Common myeloid progenitor, CD34-positive (primary cell): ENCODE data around the gene TMEM106C.

Experiments used
- CTCF ChIA-PET: fragments of 350-600 bp; sonication (Branson Sonifier 250); formaldehyde crosslinking; loops from one replicate; lab custom pipeline; 2021; ENCODE audit warnings: antibody characterized with exemption; lab: Charles Lee
- POLR2A ChIA-PET: fragments of 350-600 bp; sonication (Branson Sonifier 250); formaldehyde crosslinking; loops from one replicate; lab custom pipeline; 2021; ENCODE audit warnings: antibody characterized with exemption; lab: Charles Lee
- DNase-seq, 3 donors: peaks; one replicate each; pipeline versions ENCODE4 v3.0.0 to v3.0.0-alpha.2; 2013
- H3K27ac ChIP-seq, 2 experiments: 1 replicate in 1 of 2; 2 replicates in 1 of 2; pipeline ENCODE4 v1.7.0; 2013; ENCODE audit warnings: inconsistent platforms in 2 of 2, low read length in 2 of 2, mild to moderate bottlenecking in 2 of 2, low read depth in 1 of 2, moderate library complexity in 1 of 2; ENCODE audit not compliant: severe bottlenecking in 2 of 2, insufficient read depth in 1 of 2, poor library complexity in 1 of 2
- H3K27me3 ChIP-seq, 5 experiments: replicated peaks in 2 of 5; 1 replicate in 3 of 5; 2 replicates in 2 of 5; pipeline versions ENCODE4 v1.6.1 to v1.7.0; 2013; ENCODE audit warnings: low read length in 4 of 5, mild to moderate bottlenecking in 2 of 5, moderate library complexity in 2 of 5, inconsistent platforms in 1 of 5; ENCODE audit not compliant: insufficient read depth in 5 of 5, control insufficient read depth in 4 of 5
- H3K36me3 ChIP-seq, 4 experiments: 1 replicate in 2 of 4; 2 replicates in 2 of 4; pipeline versions ENCODE4 v1.6.1 to v1.7.0; 2013; ENCODE audit warnings: low read length in 3 of 4, control low read depth in 1 of 4, mild to moderate bottlenecking in 1 of 4; ENCODE audit not compliant: control insufficient read depth in 4 of 4, insufficient read depth in 4 of 4
- H3K4me1 ChIP-seq, 4 experiments: 1 replicate in 3 of 4; 2 replicates in 1 of 4; pipeline versions ENCODE4 v1.6.1 to v1.7.1; 2013; ENCODE audit warnings: low read length in 3 of 4, mild to moderate bottlenecking in 3 of 4, control low read depth in 1 of 4, inconsistent platforms in 1 of 4, moderate library complexity in 1 of 4; ENCODE audit not compliant: control insufficient read depth in 4 of 4, insufficient read depth in 4 of 4; ENCODE audit errors: control extremely low read depth in 1 of 4
- H3K4me3 ChIP-seq, 7 experiments: 1 replicate in 4 of 7; 2 replicates in 3 of 7; pipeline versions ENCODE4 v1.5.1 to v1.7.0; 2013; ENCODE audit warnings: mild to moderate bottlenecking in 7 of 7, low read length in 6 of 7, moderate library complexity in 6 of 7, inconsistent platforms in 2 of 7, low read depth in 2 of 7, control low read depth in 1 of 7; ENCODE audit not compliant: insufficient read depth in 4 of 7, control insufficient read depth in 1 of 7; ENCODE audit errors: extremely low read depth in 1 of 7
- H3K9me3 ChIP-seq, 5 experiments: 1 replicate in 4 of 5; 2 replicates in 1 of 5; pipeline versions ENCODE4 v1.6.1 to v1.7.1; 2013; ENCODE audit warnings: low read length in 4 of 5, mild to moderate bottlenecking in 2 of 5, inconsistent platforms in 1 of 5, low read depth in 1 of 5, moderate library complexity in 1 of 5; ENCODE audit not compliant: control insufficient read depth in 4 of 5, insufficient read depth in 2 of 5; ENCODE audit errors: control extremely low read depth in 1 of 5
- WGBS: methylation state at CpG from one replicate; pipeline ENCODE4 v1.1.5; 2013; ENCODE audit not compliant: insufficient coverage; 5-methylcytosine and 5-hydroxymethylcytosine counted together

Gene TMEM106C

DNA sequence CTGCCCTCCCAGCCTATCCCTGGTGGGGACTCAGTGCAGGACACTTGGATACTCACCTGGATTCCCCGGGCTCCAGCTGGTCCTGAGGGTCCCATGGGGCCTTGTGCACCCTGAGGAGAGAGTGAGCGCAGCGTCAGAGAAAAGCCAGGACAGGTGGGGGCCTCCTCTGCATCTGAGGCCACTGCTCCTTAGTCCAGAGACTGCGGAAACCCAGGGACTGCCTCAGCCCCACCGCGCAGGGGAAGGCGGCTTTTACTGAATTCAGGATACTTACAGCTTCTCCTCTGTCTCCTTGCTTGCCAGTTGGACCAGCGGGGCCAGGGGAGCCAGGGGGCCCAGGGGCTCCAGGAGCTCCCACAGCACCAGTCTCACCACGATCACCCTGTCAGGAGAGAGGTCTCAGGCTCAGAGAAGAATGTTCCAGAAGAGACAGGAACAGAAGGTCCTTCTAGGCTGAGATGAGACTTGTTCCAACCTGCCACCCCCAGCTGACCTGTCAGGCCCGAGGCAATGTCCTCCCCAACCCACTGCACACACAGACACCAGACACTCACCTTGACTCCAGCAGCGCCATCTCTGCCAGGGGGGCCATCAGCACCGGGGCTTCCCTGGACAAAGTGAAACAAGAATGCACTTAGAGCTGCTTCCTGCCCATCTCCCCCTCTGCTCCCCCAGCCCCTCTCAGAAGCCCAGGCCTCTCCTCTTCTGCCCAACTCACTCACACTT, 13.8 kb downstream of the TMEM106C start:
- no peaks in the 10 kb centered on the region for H3K9me3 ChIP-seq
- H3K27me3 ChIP-seq, result no peaks in the 10 kb centered on the region
- H3K27ac ChIP-seq, result no peak overlapping the region
- H3K36me3 ChIP-seq, result no peaks in the 10 kb centered on the region
- no peak overlapping the region for H3K4me3 ChIP-seq
- DNase-seq, result no peak
- H3K4me1 ChIP-seq, result no peaks in the 10 kb centered on the region
- CTCF ChIA-PET, result interaction anchor here (1.0 kb wide), 1 partner anchor 11 kb away, joined by 3 read pairs; no protein-coding TSS in a partner anchor
- 96% methylated on average over 11 of the region's 12 CpGs for WGBS
- POLR2A ChIA-PET, result no interaction called here

DNA sequence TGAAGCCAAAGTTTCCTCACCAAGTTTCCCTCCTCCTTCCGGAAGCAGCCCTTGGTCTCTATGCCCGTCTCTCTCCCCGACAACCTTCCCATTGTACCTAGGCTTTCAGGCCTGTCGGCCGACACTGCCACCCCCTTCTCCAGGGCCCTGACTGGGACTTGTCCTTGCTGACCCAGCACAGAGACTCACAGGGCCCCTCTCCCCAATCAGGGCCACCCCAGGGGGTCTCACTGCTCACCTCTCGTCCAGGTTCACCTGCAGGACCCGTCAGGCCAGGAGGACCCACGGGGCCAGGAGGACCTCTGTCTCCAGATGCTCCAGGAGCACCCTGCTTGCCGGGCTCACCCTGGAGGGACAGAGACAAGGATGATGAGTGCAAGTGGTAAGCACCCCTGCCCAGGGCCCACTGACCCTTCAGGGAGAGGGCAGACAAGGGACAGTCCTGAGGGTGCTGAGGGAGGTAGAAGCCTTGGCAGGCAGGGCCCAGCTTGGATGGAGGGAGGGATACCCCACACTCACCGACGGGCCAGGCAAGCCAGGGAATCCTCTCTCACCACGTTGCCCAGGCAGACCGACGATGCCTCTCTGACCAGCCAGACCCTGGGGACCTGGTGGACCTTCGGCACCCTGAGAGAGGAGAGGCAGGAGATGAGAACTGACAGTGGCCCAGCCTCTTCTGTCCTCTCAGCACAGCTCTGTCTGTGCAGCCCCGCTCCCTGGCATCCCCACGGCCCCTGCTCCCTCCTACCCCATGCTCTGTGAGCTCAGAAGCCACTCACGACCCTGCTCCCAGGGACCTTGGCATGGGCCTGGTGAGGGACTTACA, 14.6 kb downstream of the TMEM106C start:
- ChIA-PET POLR2A (no interaction called here), CTCF (no interaction called here)
- Histone ChIP-seq H3K36me3 (no peaks in the 10 kb centered on the region), H3K4me3 (no peak overlapping the region), H3K4me1 (no peaks in the 10 kb centered on the region), H3K9me3 (no peaks in the 10 kb centered on the region), H3K27ac (no peak overlapping the region), H3K27me3 (no peaks in the 10 kb centered on the region)
- 94% methylated on average over 15 of the region's 18 CpGs for WGBS
- DNase-seq, result no peak

DNA sequence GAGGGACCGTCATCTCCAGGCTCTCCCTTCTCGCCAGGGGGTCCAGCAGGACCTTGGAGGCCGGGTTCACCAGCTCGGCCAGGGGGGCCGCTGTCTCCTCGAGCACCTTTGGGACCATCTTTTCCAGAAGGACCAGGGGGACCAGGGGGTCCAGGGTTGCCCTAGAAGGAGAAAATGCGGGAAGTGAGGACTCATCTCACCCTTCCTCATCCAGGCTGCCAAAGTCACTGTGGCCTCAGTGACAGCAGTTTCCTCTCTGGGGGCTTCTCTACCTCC, 15.1 kb downstream of the TMEM106C start:
- no peaks in the 10 kb centered on the region for H3K4me1 ChIP-seq
- H3K27ac ChIP-seq, result no peak overlapping the region
- ChIA-PET CTCF (no interaction called here), POLR2A (no interaction called here)
- no peaks in the 10 kb centered on the region for H3K36me3 ChIP-seq
- no peak overlapping the region for H3K4me3 ChIP-seq
- no peak for DNase-seq
- 96% methylated on average over 6 of the region's 7 CpGs for WGBS
- no peaks in the 10 kb centered on the region for H3K9me3 ChIP-seq
- no peaks in the 10 kb centered on the region for H3K27me3 ChIP-seq

DNA sequence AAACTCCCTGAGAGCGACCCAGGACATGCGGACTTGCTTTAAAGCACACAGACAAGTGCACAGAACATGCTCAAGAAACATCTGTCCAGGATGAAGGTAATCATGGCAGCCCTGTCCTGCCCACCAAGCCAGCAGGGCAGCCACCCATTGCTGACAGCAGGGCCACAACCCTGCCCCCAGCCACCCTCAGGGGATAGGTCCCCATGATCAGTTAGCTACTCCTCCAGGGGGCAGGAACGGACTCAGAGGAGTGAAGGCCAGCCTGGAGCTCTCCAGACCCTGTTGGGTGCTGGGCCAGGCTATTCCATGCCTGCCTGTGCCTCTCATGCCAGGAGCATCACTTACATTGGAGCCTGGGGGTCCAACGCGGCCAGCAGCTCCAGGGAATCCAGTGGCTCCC, 15.8 kb downstream of the TMEM106C start:
- no peaks in the 10 kb centered on the region for H3K9me3 ChIP-seq
- ChIA-PET CTCF (no interaction called here), POLR2A (no interaction called here)
- H3K27ac ChIP-seq, result no peak overlapping the region
- H3K36me3 ChIP-seq, result no peaks in the 10 kb centered on the region
- no peak overlapping the region for H3K4me3 ChIP-seq
- no peaks in the 10 kb centered on the region for H3K4me1 ChIP-seq
- WGBS, result 90% methylated on average over 5 of the region's 5 CpGs
- no peaks in the 10 kb centered on the region for H3K27me3 ChIP-seq
- no peak for DNase-seq

DNA sequence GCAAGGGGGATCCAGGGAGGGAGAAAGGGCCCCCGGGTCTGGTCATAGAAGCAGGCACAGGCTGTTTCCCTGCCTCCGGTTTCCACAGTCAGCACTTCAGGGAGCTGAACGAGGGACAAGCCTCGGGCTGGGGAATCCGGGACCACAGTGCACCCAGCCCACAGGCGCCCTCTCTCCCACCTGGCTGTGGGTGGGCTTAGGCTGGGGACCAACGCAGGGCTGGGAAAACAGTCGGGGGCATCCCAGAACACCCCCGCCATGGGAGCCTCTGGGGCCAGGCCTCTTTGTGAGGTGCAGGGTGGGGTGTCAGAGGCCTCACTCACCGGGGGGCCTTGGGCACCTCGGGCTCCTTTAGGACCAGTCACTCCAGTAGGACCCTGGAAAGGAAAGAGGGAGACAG, 16.3 kb downstream of the TMEM106C start:
- POLR2A ChIA-PET, result no interaction called here
- WGBS, result 93% methylated on average over 5 of the region's 11 CpGs
- CTCF ChIA-PET, result no interaction called here
- Histone ChIP-seq H3K9me3 (no peaks in the 10 kb centered on the region), H3K27me3 (no peaks in the 10 kb centered on the region), H3K27ac (no peak overlapping the region), H3K4me1 (no peaks in the 10 kb centered on the region), H3K36me3 (no peaks in the 10 kb centered on the region), H3K4me3 (no peak overlapping the region)
- DNase-seq, result no peak

DNA sequence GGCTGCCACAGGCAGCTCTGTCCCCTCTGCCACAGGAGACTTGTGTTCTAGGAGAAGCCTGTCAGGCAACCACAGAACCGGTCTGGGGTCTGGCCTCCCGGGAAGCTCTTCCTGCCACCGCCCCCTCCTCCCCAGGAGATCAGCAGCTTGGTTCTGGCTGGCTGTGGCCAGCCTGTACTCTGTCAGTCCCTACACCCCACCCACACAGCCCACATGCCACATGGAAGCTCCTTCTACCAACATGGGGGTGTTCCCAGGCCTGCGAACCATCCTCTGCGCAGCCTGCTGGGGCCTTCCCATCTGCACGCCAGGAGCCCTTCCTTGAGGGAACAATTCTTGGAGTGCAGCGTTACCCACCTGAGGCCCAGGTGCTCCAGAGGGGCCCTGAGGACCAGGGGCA, 16.8 kb downstream of the TMEM106C start:
- no peak for DNase-seq
- 100% methylated on average over 7 of the region's 7 CpGs for WGBS

DNA sequence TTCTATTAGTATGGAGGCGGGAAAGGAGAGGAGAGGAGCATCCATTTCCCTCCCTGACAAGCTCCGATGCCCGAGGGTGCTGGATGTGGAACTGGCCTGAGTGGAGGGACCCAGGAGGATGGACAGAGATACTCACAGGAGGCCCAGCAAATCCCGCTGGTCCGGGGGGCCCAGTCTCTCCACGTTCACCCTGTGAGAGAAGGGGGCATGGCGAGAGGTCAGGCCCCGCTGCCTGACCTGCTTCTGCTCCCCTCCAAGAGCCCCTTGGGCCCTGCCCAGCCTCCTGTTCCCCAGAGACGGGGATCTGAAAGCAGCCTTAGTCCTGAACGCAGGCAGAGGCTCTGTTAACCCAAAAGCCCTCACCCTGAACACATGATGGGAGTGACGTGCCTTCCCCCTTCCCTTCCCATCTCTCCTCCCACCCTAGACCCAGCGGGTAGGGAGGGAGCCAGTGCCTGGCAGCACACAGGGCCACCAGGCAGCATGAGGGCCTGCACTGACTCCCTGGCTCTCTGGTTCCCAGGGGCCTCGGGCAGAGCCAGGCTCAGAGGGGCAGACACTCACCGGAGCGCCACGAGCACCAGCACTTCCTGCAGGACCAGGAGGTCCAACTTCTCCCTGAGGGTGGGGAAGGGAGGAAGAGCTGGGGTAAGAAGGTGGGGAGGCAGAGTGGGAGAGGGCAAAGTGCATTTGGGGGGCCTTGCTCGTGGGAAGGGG, 17.5 kb downstream of the TMEM106C start:
- ChIA-PET CTCF (no interaction called here), POLR2A (interaction anchor here (1.1 kb wide), 1 partner anchor 77 kb away, joined by 6 read pairs; no protein-coding TSS in a partner anchor)
- Histone ChIP-seq H3K27ac (no peak overlapping the region), H3K9me3 (no peaks in the 10 kb centered on the region), H3K4me1 (no peaks in the 10 kb centered on the region), H3K36me3 (no peaks in the 10 kb centered on the region), H3K4me3 (no peak overlapping the region), H3K27me3 (no peaks in the 10 kb centered on the region)
- 95% methylated on average over 12 of the region's 17 CpGs for WGBS
- DNase-seq, result no peak

More for the DNA sequence above, 16.8 kb downstream of the TMEM106C start:
- H3K27me3 ChIP-seq, result no peaks in the 10 kb centered on the region
- no peak overlapping the region for H3K4me3 ChIP-seq
- CTCF ChIA-PET, result no interaction called here
- H3K36me3 ChIP-seq, result no peaks in the 10 kb centered on the region
- POLR2A ChIA-PET, result no interaction called here
- H3K9me3 ChIP-seq, result no peaks in the 10 kb centered on the region
- no peak overlapping the region for H3K27ac ChIP-seq
- no peaks in the 10 kb centered on the region for H3K4me1 ChIP-seq
